GM12892 (cell line): Measurements from ENCODE around the gene EPSTI1.

Experiments
- POLR2A ChIP-seq: IDR thresholded peaks from 2 replicates; pipeline ENCODE4 v1.6.1; 2011; ENCODE audit warnings: low read depth, low read length, control low read depth
- POLR2AphosphoS5 ChIP-seq: IDR thresholded peaks from 2 replicates; pipeline ENCODE4 v1.6.1; 2011; ENCODE audit warnings: low read depth, low read length, control low read depth
- TAF1 ChIP-seq: IDR thresholded peaks from 2 replicates; pipeline ENCODE4 v1.6.1; 2011; ENCODE audit warnings: low read depth, mild to moderate bottlenecking, control low read depth, low read length, borderline replicate concordance

DNA sequence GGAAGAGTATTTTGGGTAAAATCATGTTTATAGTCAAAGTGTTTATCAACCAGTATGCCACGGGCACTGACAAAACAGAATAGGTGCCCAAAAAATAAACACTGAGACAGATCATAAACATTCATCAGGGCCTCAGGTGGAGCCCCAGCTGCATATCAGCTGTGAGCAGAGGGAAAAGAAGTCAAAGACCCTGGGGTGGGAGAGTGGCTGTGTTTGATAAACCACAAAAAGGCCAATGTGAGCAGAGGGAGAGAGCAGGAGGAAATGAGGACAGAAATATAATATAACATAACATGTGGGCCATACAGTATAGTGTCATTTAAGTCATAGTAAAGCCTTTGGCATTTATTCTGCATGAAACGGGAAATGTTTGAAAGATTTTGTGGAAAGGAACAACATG is 10.0 kb upstream of the EPSTI1 start:
- no peak for TF ChIP-seq POLR2A
- no peak for TF ChIP-seq POLR2AphosphoS5
- no peak for TF ChIP-seq TAF1
